Omental fat pad (tissue), 4 donors: Measurements from ENCODE around the gene POMGNT2. TPM values are rescaled to one million over a fixed set of nuclear protein-coding genes. Genes with fewer than 3 reads are reported as not detected.
"Not testable (repeated sequence)": the region's sequence is repeated elsewhere in the genome, so short reads cannot be mapped to it uniquely, and the experiment has no call there.

ENCODE experiments used
- ATAC-seq: fragments of 150-250 bp; one replicate; pipeline ENCODE4 v1.9.1; 2016; ENCODE audit warnings: mild to moderate bottlenecking, moderate library complexity; ENCODE audit not compliant: low FRiP score
- DNase-seq: peaks from one replicate; pipeline ENCODE4 v3.0.0-alpha.2; 2019; ENCODE audit warnings: low spot score
- total RNA-seq, 4 donors: library from RNA; depleted of rRNA; stranded (reverse); fragments of >200 nt; gene quantifications; one replicate each; pipeline ENCODE4 v1.1.0, GENCODE V29; 2016
- TF ChIP-seq, protein P1 (sequence below), 3 donors: fragments of 450-650 bp; IDR thresholded peaks; one replicate each; pipeline ENCODE4 v1.5.1; 2016 to 2017; ENCODE audit warnings: antibody characterized with exemption in 3 of 3, mild to moderate bottlenecking in 3 of 3, moderate library complexity in 2 of 3

The POMGNT2 gene
- total RNA-seq, 4 donors from 2014 or later: 13.0 to 19.6 (median 15.9) TPM

GRCh38 chr3:43048470-43048869, 57.4 kb downstream of the POMGNT2 start:
- no peak for ATAC-seq
- no peak for DNase-seq

DNA sequence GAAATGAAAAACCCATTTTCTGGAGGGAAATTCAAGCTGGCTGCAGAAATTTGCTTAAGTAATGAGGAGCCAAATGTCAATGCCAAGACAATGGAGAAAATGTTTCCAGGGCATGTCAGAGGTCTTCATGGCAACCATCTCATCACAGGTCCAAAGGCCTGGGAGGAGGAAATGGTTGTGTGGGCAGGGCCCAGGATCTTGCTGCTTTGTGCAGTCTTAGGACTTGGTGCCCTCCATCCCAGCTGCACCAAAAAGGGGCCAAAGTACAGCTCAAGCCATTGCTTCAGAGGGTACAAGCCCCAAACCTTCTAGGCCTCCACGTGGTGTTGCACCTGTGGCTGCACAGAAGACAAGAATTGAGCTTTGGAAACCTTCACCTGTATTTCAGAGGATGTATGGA, 59.3 kb downstream of the POMGNT2 start:
- TF ChIP-seq, protein P1, sequence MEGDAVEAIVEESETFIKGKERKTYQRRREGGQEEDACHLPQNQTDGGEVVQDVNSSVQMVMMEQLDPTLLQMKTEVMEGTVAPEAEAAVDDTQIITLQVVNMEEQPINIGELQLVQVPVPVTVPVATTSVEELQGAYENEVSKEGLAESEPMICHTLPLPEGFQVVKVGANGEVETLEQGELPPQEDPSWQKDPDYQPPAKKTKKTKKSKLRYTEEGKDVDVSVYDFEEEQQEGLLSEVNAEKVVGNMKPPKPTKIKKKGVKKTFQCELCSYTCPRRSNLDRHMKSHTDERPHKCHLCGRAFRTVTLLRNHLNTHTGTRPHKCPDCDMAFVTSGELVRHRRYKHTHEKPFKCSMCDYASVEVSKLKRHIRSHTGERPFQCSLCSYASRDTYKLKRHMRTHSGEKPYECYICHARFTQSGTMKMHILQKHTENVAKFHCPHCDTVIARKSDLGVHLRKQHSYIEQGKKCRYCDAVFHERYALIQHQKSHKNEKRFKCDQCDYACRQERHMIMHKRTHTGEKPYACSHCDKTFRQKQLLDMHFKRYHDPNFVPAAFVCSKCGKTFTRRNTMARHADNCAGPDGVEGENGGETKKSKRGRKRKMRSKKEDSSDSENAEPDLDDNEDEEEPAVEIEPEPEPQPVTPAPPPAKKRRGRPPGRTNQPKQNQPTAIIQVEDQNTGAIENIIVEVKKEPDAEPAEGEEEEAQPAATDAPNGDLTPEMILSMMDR (IDR thresholded peaks at IDR 0.05): no peak
- ATAC-seq (no peak), DNase-seq (no peak)

More at GRCh38 chr3:43048470-43048869, 57.4 kb downstream of the POMGNT2 start:
- TF ChIP-seq, protein P1 (IDR thresholded peaks at IDR 0.05): no peak

GRCh38 chr3:43045079-43045478, 60.8 kb downstream of the POMGNT2 start:
- not testable (repeated sequence) for DNase-seq, ATAC-seq

- ATAC-seq (no peak), DNase-seq (no peak)
- TF ChIP-seq, protein P1 (IDR thresholded peaks at IDR 0.05): no peak
Observed at GRCh38 chr3:43043793-43044192, 62.1 kb downstream of the POMGNT2 start.

DNA sequence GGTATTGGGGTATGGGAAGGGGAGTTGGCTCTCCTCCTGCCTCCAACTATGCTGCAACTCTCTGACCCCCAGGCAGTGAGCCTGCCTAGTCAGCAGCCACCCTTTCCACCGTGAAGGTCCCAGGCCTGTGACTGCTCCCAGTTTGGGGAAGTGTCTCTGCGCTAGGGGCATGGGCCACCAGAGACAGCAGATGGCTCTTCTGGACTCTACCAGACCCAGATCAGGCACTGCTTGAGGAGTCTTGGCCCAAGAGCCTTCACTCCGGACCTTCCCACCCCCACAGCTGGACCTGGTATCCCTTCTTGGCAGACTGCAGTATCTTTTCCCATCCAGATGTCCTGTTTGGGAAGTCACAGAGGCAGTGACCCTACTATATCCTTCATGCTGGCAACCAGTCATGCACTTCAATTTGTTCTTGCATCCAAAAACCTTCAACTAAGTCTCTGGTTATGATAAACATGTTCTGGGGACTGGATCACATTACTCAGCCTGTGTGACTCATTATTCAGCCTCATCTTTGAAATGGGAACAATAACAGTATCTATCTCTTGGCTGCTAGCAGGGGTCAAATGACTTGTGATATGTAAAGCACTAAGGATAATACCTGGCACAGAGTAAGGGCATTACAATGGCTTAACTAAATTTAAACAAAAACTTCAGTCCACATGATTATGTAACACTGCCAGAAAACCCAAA, 62.7 kb downstream of the POMGNT2 start:
- DNase-seq (no peak), ATAC-seq (no peak)
- TF ChIP-seq, protein P1 (IDR thresholded peaks at IDR 0.05): no peak

DNA sequence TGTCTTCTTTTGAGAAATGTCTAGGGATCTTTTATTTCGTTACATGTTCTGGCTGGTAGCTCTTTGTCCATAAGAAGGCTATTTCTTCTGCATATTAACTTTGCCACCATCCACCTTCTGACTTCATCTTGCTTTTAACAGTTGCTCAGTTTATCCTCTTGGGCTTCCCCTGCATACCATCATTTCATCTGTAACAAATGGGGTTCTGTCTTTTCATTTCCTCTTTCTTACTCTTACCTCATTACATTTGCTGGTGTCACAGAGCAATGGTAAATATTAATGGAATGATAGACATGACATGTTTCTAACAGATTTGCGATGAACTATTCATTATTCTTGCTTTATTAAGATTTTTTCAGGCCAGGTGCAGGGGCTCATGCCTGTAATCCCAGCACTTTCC, 64.4 kb downstream of the POMGNT2 start:
- no peak for ATAC-seq
- no peak for DNase-seq
- TF ChIP-seq, protein P1 (IDR thresholded peaks at IDR 0.05): no peak

GRCh38 chr3:43038010-43038409, 67.9 kb downstream of the POMGNT2 start:
- TF ChIP-seq, protein P1 (IDR thresholded peaks at IDR 0.05): no peak
- no peak for ATAC-seq
- no peak for DNase-seq
